GM10248 (cell line): ENCODE results near the gene FANCC.

Source experiments
- CTCF ChIA-PET: fragments of 300-600 bp; sonication (Branson Sonifier 250); formaldehyde crosslinking; extraction: SDS; loops from one replicate; lab custom pipeline; 2021; ENCODE audit warnings: antibody characterized with exemption; lab: Yijun Ruan, JAX
- POLR2A ChIA-PET: fragments of 350-650 bp; sonication (Branson Sonifier 250); formaldehyde crosslinking; extraction: SDS; loops from one replicate; lab custom pipeline; 2020; ENCODE audit warnings: antibody characterized with exemption; lab: Yijun Ruan, JAX
- DNase-seq: peaks from one replicate; pipeline ENCODE4 v3.0.0; 2012; ENCODE audit errors: extremely low spot score
- TF ChIP-seq, protein P1 (sequence below): IDR thresholded peaks from 2 replicates; pipeline ENCODE4 v1.5.1; 2012; ENCODE audit warnings: mild to moderate bottlenecking, low read depth; ENCODE audit errors: extremely low read depth, missing control alignments, control extremely low read depth

The FANCC gene

GRCh38 chr9:95268681-95269080, 48.8 kb downstream of the FANCC start:
- POLR2A ChIA-PET = no interaction called here
- TF ChIP-seq, protein P1, sequence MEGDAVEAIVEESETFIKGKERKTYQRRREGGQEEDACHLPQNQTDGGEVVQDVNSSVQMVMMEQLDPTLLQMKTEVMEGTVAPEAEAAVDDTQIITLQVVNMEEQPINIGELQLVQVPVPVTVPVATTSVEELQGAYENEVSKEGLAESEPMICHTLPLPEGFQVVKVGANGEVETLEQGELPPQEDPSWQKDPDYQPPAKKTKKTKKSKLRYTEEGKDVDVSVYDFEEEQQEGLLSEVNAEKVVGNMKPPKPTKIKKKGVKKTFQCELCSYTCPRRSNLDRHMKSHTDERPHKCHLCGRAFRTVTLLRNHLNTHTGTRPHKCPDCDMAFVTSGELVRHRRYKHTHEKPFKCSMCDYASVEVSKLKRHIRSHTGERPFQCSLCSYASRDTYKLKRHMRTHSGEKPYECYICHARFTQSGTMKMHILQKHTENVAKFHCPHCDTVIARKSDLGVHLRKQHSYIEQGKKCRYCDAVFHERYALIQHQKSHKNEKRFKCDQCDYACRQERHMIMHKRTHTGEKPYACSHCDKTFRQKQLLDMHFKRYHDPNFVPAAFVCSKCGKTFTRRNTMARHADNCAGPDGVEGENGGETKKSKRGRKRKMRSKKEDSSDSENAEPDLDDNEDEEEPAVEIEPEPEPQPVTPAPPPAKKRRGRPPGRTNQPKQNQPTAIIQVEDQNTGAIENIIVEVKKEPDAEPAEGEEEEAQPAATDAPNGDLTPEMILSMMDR = peak; percentile 40
- DNase-seq = no peak
- CTCF ChIA-PET = interaction anchor here (0.7 to 1.4 kb wide), 4 partner anchors 10 to 587 kb away, joined by 3 to 4 read pairs (median 3); no protein-coding TSS in a partner anchor

DNA sequence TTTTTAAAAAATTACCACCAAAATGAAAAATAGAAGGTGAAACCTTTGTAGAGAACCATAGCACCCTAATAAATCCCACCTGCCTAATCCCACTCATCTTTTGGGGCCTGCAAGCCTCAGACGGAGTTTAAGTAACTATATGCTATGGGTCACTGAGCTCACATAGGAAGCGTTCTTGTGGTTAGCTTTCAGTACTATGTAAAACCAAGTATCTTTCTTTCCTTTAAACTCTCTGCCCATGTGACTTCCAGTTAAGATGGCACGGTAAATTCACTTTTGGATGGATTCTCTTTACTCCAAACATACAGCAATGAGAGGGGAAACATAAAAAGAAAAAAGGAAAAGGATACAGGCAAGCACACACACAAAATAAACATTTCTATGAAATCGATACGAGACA, 50.9 kb downstream of the FANCC start:
- DNase-seq = peak; percentile 47
- ChIA-PET CTCF (interaction anchor here (1.2 kb wide), 1 partner anchor 135 kb away, joined by 3 read pairs; no protein-coding TSS in a partner anchor), POLR2A (no interaction called here)
- TF ChIP-seq, protein P1 = no peak

DNA sequence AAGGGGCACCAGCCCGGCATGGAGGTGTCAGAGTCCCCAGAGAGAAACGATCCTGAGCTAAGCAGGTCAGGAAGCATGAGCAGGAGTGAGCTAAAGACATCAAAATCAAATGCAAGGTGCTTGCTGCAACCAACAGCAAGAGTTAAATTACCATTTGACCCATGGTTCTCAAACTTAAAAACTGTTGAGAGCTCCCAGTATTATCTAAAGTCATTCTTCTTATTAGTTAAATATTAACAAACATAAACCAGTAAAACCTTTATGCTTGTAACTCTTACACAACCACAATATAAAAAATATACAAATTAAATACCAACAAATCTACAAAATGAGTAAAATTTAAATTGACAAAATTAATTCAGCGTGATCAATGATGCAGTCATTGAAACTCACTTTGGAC, 51.5 kb downstream of the FANCC start:
- POLR2A ChIA-PET = no interaction called here
- TF ChIP-seq, protein P1 = no peak
- CTCF ChIA-PET = interaction anchor here (1.2 to 1.9 kb wide), 3 partner anchors 16 to 349 kb away, joined by 3 read pairs; no protein-coding TSS in a partner anchor
- DNase-seq = no peak

DNA sequence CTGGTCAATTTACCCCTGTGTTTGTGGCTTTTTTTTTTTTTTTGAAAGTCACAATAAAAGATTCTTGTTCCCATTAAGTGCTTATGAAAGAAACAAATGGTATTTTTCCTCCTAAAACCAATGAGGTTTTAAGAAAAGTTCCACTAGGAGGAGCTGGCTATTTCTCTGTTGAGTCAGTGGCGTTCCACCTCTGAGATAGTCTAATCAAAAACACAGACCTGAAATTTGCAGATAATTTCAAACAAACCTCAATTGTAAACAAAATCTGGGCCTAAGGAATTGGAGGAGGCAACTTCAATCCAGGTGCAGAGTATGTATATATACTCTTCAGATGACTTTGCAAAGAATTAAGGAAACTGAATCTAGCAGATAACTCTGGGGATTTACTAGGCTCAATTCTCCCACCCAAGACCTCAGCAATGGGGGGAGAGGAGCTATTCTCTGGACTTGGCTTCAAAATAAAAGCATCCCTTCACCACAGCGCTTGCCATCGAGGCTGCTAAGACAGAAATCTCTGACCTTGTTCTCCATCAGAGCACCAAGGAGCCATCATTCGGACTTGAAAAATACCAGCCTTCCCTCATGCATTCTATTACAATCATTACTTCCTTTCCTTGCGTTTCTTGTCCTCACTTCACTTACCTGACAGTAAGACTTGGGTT, 52.4 kb downstream of the FANCC start:
- DNase-seq = no peak
- CTCF ChIA-PET = interaction anchor here (1.2 to 1.9 kb wide), 4 partner anchors 8 to 348 kb away, joined by 3 to 4 read pairs (median 4); no protein-coding TSS in a partner anchor

GRCh38 chr9:95261890-95262289, 55.6 kb downstream of the FANCC start:
- ChIA-PET CTCF (no interaction called here), POLR2A (no interaction called here)
- TF ChIP-seq, protein P1 = no peak
- DNase-seq = no peak

More for the DNA sequence above, 52.4 kb downstream of the FANCC start:
- POLR2A ChIA-PET = no interaction called here
- TF ChIP-seq, protein P1 = peak; percentile 3

- POLR2A ChIA-PET = no interaction called here
- CTCF ChIA-PET = interaction anchor here (1.1 kb wide), 1 partner anchor 83 kb away, joined by 4 read pairs; no protein-coding TSS in a partner anchor
- TF ChIP-seq, protein P1 = no peak
- DNase-seq = no peak
Measured at GRCh38 chr9:95250462-95251221, 66.9 kb downstream of the FANCC start.
